HEK293T (cell line): ENCODE results near the gene CYB561A3.
A peak's percentile ranks its signal among the peaks of the same experiment; 100 is the strongest.

ENCODE experiments used
- CTCF ChIA-PET: fragments of 350-600 bp; formaldehyde crosslinking; extraction: SDS; loops from one replicate; lab custom pipeline; 2021; ENCODE audit warnings: antibody characterized with exemption, inconsistent platforms; lab: Yijun Ruan, JAX
- POLR2A ChIA-PET: fragments of 350-600 bp; formaldehyde crosslinking; extraction: SDS; loops from one replicate; lab custom pipeline; 2020; ENCODE audit warnings: antibody characterized with exemption, inconsistent platforms; lab: Yijun Ruan, JAX
- DNase-seq: peaks from one replicate; pipeline ENCODE4 v3.0.0; 2012; ENCODE audit warnings: mixed read lengths; ENCODE audit errors: extremely low spot score
- ARNT ChIP-seq: fragments of 450-650 bp; IDR thresholded peaks from 2 replicates; pipeline ENCODE4 v1.6.1; 2017; ENCODE audit warnings: mild to moderate bottlenecking
- BHLHE40 ChIP-seq: fragments of 450-650 bp; IDR thresholded peaks from 2 replicates; pipeline ENCODE4 v1.6.1; 2016; ENCODE audit warnings: mild to moderate bottlenecking, moderate library complexity, borderline replicate concordance
- CTBP1 ChIP-seq: fragments of 450-650 bp; IDR thresholded peaks from 2 replicates; pipeline ENCODE4 v1.6.1; 2016; ENCODE audit warnings: borderline replicate concordance
- ELF4 ChIP-seq: fragments of 450-650 bp; IDR thresholded peaks from 2 replicates; pipeline ENCODE4 v1.6.1; 2017; ENCODE audit warnings: antibody characterized with exemption
- FOXA1 ChIP-seq: fragments of 450-650 bp; IDR thresholded peaks from 2 replicates; pipeline ENCODE4 v1.6.1; 2016; ENCODE audit warnings: mild to moderate bottlenecking
- FOXK2 ChIP-seq: fragments of 450-650 bp; IDR thresholded peaks from 2 replicates; pipeline ENCODE4 v1.6.1; 2016; ENCODE audit warnings: mild to moderate bottlenecking
- FOXM1 ChIP-seq: fragments of 450-650 bp; IDR thresholded peaks from 2 replicates; pipeline ENCODE4 v1.6.1; 2017; ENCODE audit warnings: mild to moderate bottlenecking, borderline replicate concordance
- HDGF ChIP-seq: fragments of 450-650 bp; IDR thresholded peaks from 2 replicates; pipeline ENCODE4 v1.6.1; 2017; ENCODE audit warnings: antibody characterized with exemption, borderline replicate concordance
- L3MBTL2 ChIP-seq: fragments of 450-650 bp; conservative IDR thresholded peaks from 2 replicates; pipeline ENCODE4 v1.6.1; 2016; ENCODE audit warnings: mild to moderate bottlenecking
- LEF1 ChIP-seq: fragments of 450-650 bp; IDR thresholded peaks from 2 replicates; pipeline ENCODE4 v1.6.1; 2017; ENCODE audit warnings: mild to moderate bottlenecking, borderline replicate concordance
- NFRKB ChIP-seq: fragments of 450-650 bp; IDR thresholded peaks from 2 replicates; pipeline ENCODE4 v1.6.1; 2016; ENCODE audit warnings: mild to moderate bottlenecking, moderate library complexity
- PKNOX1 ChIP-seq: fragments of 450-650 bp; IDR thresholded peaks from 2 replicates; pipeline ENCODE4 v1.6.1; 2016
- SP1 ChIP-seq: fragments of 450-650 bp; IDR thresholded peaks from 2 replicates; pipeline ENCODE4 v1.6.1; 2017
- SUZ12 ChIP-seq: fragments of 450-650 bp; IDR thresholded peaks from 2 replicates; pipeline ENCODE4 v1.6.1; 2016; ENCODE audit warnings: mild to moderate bottlenecking
- TARDBP ChIP-seq: fragments of 450-650 bp; IDR thresholded peaks from 2 replicates; pipeline ENCODE4 v1.6.1; 2016
- ZNF384 ChIP-seq: fragments of 450-650 bp; IDR thresholded peaks from 2 replicates; pipeline ENCODE4 v1.6.1; 2016

Gene CYB561A3, protein sequence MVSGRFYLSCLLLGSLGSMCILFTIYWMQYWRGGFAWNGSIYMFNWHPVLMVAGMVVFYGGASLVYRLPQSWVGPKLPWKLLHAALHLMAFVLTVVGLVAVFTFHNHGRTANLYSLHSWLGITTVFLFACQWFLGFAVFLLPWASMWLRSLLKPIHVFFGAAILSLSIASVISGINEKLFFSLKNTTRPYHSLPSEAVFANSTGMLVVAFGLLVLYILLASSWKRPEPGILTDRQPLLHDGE

DNA sequence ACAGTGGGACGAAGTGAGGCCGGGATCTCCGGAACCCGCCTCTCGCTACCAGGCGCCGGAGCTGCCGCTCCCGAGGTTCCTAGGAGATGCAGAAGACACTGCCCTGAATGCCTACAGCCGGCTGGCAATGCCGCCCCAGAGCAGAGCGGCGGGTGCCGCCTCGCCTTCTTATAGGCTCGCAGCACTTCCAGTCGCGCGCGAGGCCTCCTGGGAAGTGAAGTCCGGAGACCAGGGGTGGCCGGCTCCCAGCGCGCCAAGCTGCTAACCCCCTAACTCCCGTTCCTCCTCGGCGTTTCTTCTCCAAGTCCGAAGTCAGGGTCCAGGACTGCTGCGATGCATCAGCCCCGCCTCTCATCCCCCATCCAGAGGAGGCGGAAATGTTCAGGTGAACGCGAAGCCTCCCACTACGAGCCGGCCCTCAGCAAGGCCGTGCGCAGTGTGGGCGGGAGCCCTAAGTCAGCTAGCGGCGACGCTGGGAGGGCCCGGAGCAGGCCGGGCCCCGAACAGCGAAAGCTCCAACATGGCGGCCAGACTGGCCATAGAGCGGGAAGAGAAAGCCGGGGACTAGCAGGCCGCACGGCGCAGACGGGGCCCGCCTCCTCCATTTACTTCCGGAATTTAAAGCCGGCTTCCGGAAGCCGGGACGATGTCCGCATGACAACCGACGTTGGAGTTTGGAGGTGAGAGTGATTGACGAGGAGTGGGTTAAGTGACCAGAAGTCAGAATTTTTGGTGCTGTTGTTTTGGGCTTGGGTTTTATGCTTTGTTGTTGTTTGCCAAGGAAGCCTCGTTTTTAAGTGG is at the start of gene CYB561A3, which contains the start of gene TMEM138:
Gene CYB561A3, minus strand, starts transcription at position 142 of the 801 bp plus-strand sequence. CDS start 5,169 bp downstream, outside the sequence.
Gene TMEM138, plus strand, starts transcription at position 634 of the 801 bp plus-strand sequence. CDS start 2,017 bp downstream, outside the sequence.
- TF ChIP-seq TARDBP (no peak), ELF4 (peak; percentile 76; the same call in 1 of the 2 replicates), ARNT (no peak), CTBP1 (no peak), NFRKB (peak; percentile 95), PKNOX1 (peak; percentile 93), BHLHE40 (no peak), LEF1 (no peak), FOXM1 (no peak), L3MBTL2 (peak; percentile 98), SP1 (no peak), FOXA1 (no peak), HDGF (no peak), SUZ12 (no peak), ZNF384 (no peak), FOXK2 (no peak)
- ChIA-PET POLR2A (interaction anchor here (0.7 to 5.0 kb wide), 19 partner anchors 9 to 205 kb away, joined by 3 to 103 read pairs (median 6); partner anchors contain the start of genes CPSF7, DDB1, SDHAF2 and TKFC), CTCF (interaction anchor here (0.9 to 3.5 kb wide), 3 partner anchors 23 to 28 kb away, joined by 3 to 26 read pairs (median 16); no protein-coding TSS in a partner anchor)
- DNase-seq = peak; percentile 91

GRCh38 chr11:61406991-61407728 is 45.5 kb upstream of the CYB561A3 start:
- ChIA-PET POLR2A (no interaction called here), CTCF (interaction anchor here (0.6 kb wide), 1 partner anchor 87 kb away, joined by 5 read pairs; no protein-coding TSS in a partner anchor)
- TF ChIP-seq FOXA1 = no peak
- TF ChIP-seq ARNT = no peak
- TF ChIP-seq FOXM1 = no peak
- no peak for TF ChIP-seq PKNOX1
- no peak for TF ChIP-seq FOXK2
- TF ChIP-seq BHLHE40 = no peak
- TF ChIP-seq LEF1 = no peak
- TF ChIP-seq ELF4 = no peak
- no peak for TF ChIP-seq L3MBTL2

GRCh38 chr11:61406067-61406466 is 44.4 kb upstream of the CYB561A3 start:
- no peak for DNase-seq
- TF ChIP-seq FOXA1 (no peak), ZNF384 (no peak), LEF1 (no peak), FOXK2 (no peak), PKNOX1 (no peak), NFRKB (no peak), ARNT (no peak), HDGF (no peak), ELF4 (no peak), SUZ12 (no peak), SP1 (no peak), CTBP1 (no peak), BHLHE40 (no peak), TARDBP (no peak), L3MBTL2 (no peak), FOXM1 (no peak)
- ChIA-PET POLR2A (no interaction called here), CTCF (no interaction called here)

More at GRCh38 chr11:61406991-61407728, 45.5 kb upstream of the CYB561A3 start:
- no peak for DNase-seq

DNA sequence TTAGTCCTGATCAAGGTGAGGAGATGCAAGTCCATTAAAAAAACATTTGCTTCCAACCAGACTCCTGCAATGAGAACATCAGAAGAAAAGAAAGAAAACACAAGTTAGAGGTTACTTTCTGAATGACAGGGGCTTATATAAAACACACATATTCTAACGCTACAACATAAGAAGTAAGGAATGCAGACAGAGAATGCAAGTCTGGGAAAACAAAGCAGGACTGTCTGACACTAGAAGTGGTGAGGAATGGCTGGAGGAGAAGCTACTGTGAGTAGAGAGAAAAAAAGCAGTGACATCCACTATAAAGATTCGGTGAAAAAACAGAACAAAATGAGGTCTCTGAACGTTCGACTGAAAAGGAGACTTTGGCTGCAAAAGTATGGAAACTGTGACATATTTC is 43.0 kb upstream of the CYB561A3 start:
- ChIA-PET POLR2A (no interaction called here), CTCF (interaction anchor here (0.5 kb wide), 1 partner anchor 80 kb away, joined by 3 read pairs; no protein-coding TSS in a partner anchor)
- DNase-seq = no peak
- TF ChIP-seq BHLHE40 (no peak), TARDBP (no peak), ARNT (no peak), NFRKB (no peak), SUZ12 (no peak), CTBP1 (no peak), LEF1 (no peak)

GRCh38 chr11:61404103-61404502 is 42.4 kb upstream of the CYB561A3 start:
- ChIA-PET POLR2A (no interaction called here), CTCF (no interaction called here)
- no peak for DNase-seq
- TF ChIP-seq FOXK2 (no peak), PKNOX1 (no peak), TARDBP (no peak), SUZ12 (no peak), NFRKB (no peak), LEF1 (no peak), ZNF384 (no peak), FOXA1 (no peak), BHLHE40 (no peak), ARNT (no peak)
